HCT116 (cell line): ENCODE measurements around the gene PVALEF.

Source experiments
- ATF3 ChIP-seq: IDR thresholded peaks from 2 replicates; pipeline ENCODE4 v1.6.1; 2012
- CBX3 ChIP-seq: IDR thresholded peaks from 2 replicates; pipeline ENCODE4 v1.6.1; 2012; ENCODE audit warnings: low read depth
- CEBPB ChIP-seq: IDR thresholded peaks from 2 replicates; pipeline ENCODE4 v1.6.1; 2012; ENCODE audit warnings: low read depth
- CTCF ChIP-seq, 3 experiments: fragments of 200-600 bp in 1 of 3; sonication (generic) in 1 of 3; IDR thresholded peaks in 2 of 3; conservative IDR thresholded peaks in 1 of 3; 2 replicates each; pipeline ENCODE4 v1.5.1; 2012 to 2017; ENCODE audit warnings: low read depth in 2 of 3, low read length in 2 of 3, antibody characterized with exemption in 1 of 3, borderline replicate concordance in 1 of 3, control low read depth in 1 of 3, mild to moderate bottlenecking in 1 of 3, mixed read lengths in 1 of 3, mixed run types in 1 of 3, moderate library complexity in 1 of 3; ENCODE audit not compliant: insufficient read depth in 1 of 3
- EZH2 ChIP-seq: fragments of 200-600 bp; sonication (generic); IDR thresholded peaks from 2 replicates; pipeline ENCODE4 v1.6.1; 2017; ENCODE audit warnings: antibody characterized with exemption, mixed run types
- JUND ChIP-seq: IDR thresholded peaks from 2 replicates; pipeline ENCODE4 v1.6.1; 2012
- POLR2A ChIP-seq: IDR thresholded peaks from 2 replicates; pipeline ENCODE4 v1.7.0; 2011; ENCODE audit warnings: borderline replicate concordance; ENCODE audit not compliant: insufficient read depth, insufficient read length; ENCODE audit errors: extremely low read depth
- POLR2AphosphoS5 ChIP-seq: IDR thresholded peaks from 2 replicates; pipeline ENCODE4 v1.6.1; 2011; ENCODE audit warnings: mild to moderate bottlenecking, low read depth, low read length, moderate library complexity
- RAD21 ChIP-seq: IDR thresholded peaks from 2 replicates; pipeline ENCODE4 v1.6.1; 2012; ENCODE audit warnings: low read depth, mild to moderate bottlenecking
- SIN3A ChIP-seq: IDR thresholded peaks from 2 replicates; pipeline ENCODE4 v1.6.1; 2012; ENCODE audit warnings: low read depth
- ZBTB33 ChIP-seq: IDR thresholded peaks from 2 replicates; pipeline ENCODE4 v1.6.1; 2011; ENCODE audit warnings: mild to moderate bottlenecking, low read length, moderate library complexity; ENCODE audit not compliant: insufficient replicate concordance; ENCODE audit errors: extremely low read depth
- ZNF274 ChIP-seq: fragments of 200-500 bp; sonication (Bioruptor generic); IDR thresholded peaks from 2 replicates; pipeline ENCODE4 v1.6.1; 2014; ENCODE audit warnings: mild to moderate bottlenecking, low read depth, low read length, inconsistent platforms

- TF ChIP-seq CTCF (IDR thresholded peaks at IDR 0.05 in 2 of 3, conservative IDR thresholded peaks at IDR 0.05 in 1 of 3; ENCODE audit: borderline replicate concordance in 1 of 3, insufficient read depth in 1 of 3, low read depth in 2 of 3, low read length in 2 of 3): no peak
- no peak for TF ChIP-seq POLR2AphosphoS5
- no peak for TF ChIP-seq POLR2A
- no peak for TF ChIP-seq ATF3
- TF ChIP-seq ZNF274: no peak
- TF ChIP-seq CBX3: no peak
- no peak for TF ChIP-seq EZH2
- TF ChIP-seq RAD21: no peak
- no peak for TF ChIP-seq ZBTB33
- no peak for TF ChIP-seq SIN3A
- TF ChIP-seq CEBPB: no peak
- TF ChIP-seq JUND: no peak
Observed at GRCh38 chr17:81160747-81161453, 4.4 kb upstream of the PVALEF start.
